ENCODE measurements around the gene RNASET2. TPM values are rescaled to one million over a fixed set of nuclear protein-coding genes. Genes with fewer than 3 reads are reported as not detected.

Gene RNASET2
- total and polyA plus RNA-seq, 2 donors (not counting 1 experiment from before 2014, with no cell fraction given): 12.9 to 18.0 TPM

DNA sequence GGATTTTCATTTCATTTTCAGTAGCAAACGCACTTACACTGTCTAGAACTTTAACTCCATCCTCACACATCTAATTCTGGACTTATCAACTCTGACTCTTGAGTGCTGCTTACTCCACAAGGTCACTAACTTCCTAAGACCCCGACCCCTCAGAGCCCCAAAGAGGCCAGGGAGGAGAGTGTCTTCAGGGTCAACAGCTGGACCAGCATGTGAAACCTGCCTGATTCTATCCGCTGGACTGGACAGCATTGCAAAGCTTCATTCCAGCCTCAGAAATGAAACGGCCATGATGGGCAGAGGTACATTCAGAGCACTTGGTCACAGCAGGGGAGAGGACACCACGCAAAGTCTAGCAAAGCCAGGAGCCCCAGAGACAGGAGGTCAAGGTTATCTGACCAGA, 9.1 kb downstream of the RNASET2 start:
- Histone ChIP-seq H3K9me3 (ENCODE audit: control insufficient read depth, insufficient read depth, low read depth, low read length) (no peaks in the 10 kb centered on the region), H3K9ac (ENCODE audit: insufficient read depth, low read length) (no peak overlapping the region), H3K4me1 (ENCODE audit: control insufficient read depth, extremely low read depth, insufficient read depth, low read length) (no peaks in the 10 kb centered on the region), H3K4me2 (ENCODE audit: extremely low read depth, insufficient read depth, low read length) (no peak overlapping the region), H3K79me2 (ENCODE audit: control insufficient read depth, insufficient read depth, low read length) (no peaks in the 10 kb centered on the region), H2AFZ (ENCODE audit: low read length) (no peak overlapping the region), H3K27me3 (ENCODE audit: control insufficient read depth, insufficient read depth, low read length) (no peaks in the 10 kb centered on the region), H4K20me1 (ENCODE audit: control insufficient read depth, extremely low read depth, insufficient read depth, low read length) (no peaks in the 10 kb centered on the region), H3K4me3 (replicated peaks in 1 of 4; ENCODE audit: control extremely low read depth in 1 of 4, insufficient read depth in 1 of 4, low read depth in 3 of 4, low read length in 4 of 4) (no peak overlapping the region), H3K27ac (ENCODE audit: insufficient read depth, low read length) (no peak overlapping the region), H3K36me3 (ENCODE audit: control insufficient read depth, insufficient read depth, low read length) (no peaks in the 10 kb centered on the region)
- DNase-seq (ENCODE audit: low read depth in 2 of 2): no peak
- TF ChIP-seq EZH2 (IDR thresholded peaks at IDR 0.05; ENCODE audit: low read length, missing control alignments): no peak
- TF ChIP-seq, protein P1, sequence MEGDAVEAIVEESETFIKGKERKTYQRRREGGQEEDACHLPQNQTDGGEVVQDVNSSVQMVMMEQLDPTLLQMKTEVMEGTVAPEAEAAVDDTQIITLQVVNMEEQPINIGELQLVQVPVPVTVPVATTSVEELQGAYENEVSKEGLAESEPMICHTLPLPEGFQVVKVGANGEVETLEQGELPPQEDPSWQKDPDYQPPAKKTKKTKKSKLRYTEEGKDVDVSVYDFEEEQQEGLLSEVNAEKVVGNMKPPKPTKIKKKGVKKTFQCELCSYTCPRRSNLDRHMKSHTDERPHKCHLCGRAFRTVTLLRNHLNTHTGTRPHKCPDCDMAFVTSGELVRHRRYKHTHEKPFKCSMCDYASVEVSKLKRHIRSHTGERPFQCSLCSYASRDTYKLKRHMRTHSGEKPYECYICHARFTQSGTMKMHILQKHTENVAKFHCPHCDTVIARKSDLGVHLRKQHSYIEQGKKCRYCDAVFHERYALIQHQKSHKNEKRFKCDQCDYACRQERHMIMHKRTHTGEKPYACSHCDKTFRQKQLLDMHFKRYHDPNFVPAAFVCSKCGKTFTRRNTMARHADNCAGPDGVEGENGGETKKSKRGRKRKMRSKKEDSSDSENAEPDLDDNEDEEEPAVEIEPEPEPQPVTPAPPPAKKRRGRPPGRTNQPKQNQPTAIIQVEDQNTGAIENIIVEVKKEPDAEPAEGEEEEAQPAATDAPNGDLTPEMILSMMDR (conservative IDR thresholded peaks at IDR 0.05 in 1 of 2, IDR thresholded peaks at IDR 0.05 in 1 of 2; ENCODE audit: low read depth in 1 of 2, low read length in 2 of 2): no peak

DNA sequence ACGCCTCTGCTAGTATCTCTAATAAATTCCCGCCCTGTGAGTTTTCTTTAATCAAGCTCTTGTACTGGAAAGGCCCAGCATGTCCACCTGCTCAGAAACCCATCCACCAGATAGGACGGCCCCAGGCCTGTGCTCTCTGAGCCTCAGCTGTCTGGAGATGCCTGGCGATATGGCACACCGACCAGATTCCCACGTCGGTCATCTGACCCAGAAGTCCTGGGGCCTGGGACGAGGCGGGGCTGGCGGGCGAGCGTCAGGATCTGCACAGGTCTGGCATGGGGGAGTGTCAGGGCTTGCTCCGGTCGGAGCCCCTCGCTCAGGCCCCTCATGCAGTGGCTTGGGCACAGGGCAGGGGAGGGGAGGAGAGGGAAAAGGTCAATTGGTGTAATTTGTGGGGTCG, 10.2 kb downstream of the RNASET2 start:
- TF ChIP-seq, protein P1 (conservative IDR thresholded peaks at IDR 0.05 in 1 of 2, IDR thresholded peaks at IDR 0.05 in 1 of 2; ENCODE audit: low read depth in 1 of 2, low read length in 2 of 2): no peak
- TF ChIP-seq EZH2 (IDR thresholded peaks at IDR 0.05; ENCODE audit: low read length, missing control alignments): no peak
- H3K4me2 ChIP-seq (ENCODE audit: extremely low read depth, insufficient read depth, low read length): no peak overlapping the region
- no peaks in the 10 kb centered on the region for H4K20me1 ChIP-seq (ENCODE audit: control insufficient read depth, extremely low read depth, insufficient read depth, low read length)
- H3K27me3 ChIP-seq (ENCODE audit: control insufficient read depth, insufficient read depth, low read length): no peaks in the 10 kb centered on the region
- no peaks in the 10 kb centered on the region for H3K79me2 ChIP-seq (ENCODE audit: control insufficient read depth, insufficient read depth, low read length)
- H3K4me1 ChIP-seq (ENCODE audit: control insufficient read depth, extremely low read depth, insufficient read depth, low read length): no peaks in the 10 kb centered on the region
- no peaks in the 10 kb centered on the region for H3K36me3 ChIP-seq (ENCODE audit: control insufficient read depth, insufficient read depth, low read length)
- no peak overlapping the region for H3K4me3 ChIP-seq (replicated peaks in 1 of 4; ENCODE audit: control extremely low read depth in 1 of 4, insufficient read depth in 1 of 4, low read depth in 3 of 4, low read length in 4 of 4)
- no peak for DNase-seq (ENCODE audit: low read depth in 2 of 2)
- no peaks in the 10 kb centered on the region for H3K9me3 ChIP-seq (ENCODE audit: control insufficient read depth, insufficient read depth, low read depth, low read length)
- H3K27ac ChIP-seq (ENCODE audit: insufficient read depth, low read length): no peak overlapping the region
- no peak overlapping the region for H2AFZ ChIP-seq (ENCODE audit: low read length)
- no peak overlapping the region for H3K9ac ChIP-seq (ENCODE audit: insufficient read depth, low read length)

DNA sequence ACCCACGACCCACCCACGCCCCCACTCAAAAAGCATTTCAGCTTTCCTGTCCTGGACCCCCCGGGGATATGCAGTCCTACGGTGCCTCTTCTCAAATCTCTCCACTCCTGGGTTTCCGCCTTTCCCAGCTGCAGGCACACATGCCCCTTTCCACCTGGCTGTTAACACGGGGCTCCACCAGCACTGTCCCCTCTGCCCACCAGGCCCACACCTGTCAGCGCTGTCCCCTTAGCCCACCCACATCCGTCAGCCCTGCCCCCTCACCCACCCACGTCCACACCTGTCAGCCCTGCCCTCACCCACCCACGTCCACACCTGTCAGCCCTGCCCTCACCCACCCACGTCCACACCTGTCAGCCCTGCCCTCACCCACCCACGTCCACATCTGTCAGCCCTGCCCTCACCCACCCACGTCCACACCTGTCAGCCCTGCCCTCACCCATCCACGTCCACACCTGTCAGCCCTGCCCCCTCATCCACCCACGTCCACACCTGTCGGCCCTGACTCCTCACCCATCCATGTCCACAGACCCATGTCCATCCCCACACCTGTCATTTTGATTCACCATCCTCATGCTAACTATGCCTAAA, 11.6 kb downstream of the RNASET2 start:
- Histone ChIP-seq H3K4me2 (ENCODE audit: extremely low read depth, insufficient read depth, low read length) (no peak overlapping the region), H3K79me2 (ENCODE audit: control insufficient read depth, insufficient read depth, low read length) (no peaks in the 10 kb centered on the region), H3K9me3 (ENCODE audit: control insufficient read depth, insufficient read depth, low read depth, low read length) (no peaks in the 10 kb centered on the region), H3K36me3 (ENCODE audit: control insufficient read depth, insufficient read depth, low read length) (no peaks in the 10 kb centered on the region), H3K9ac (ENCODE audit: insufficient read depth, low read length) (no peak overlapping the region), H3K27ac (ENCODE audit: insufficient read depth, low read length) (no peak overlapping the region), H3K4me3 (replicated peaks in 1 of 4; ENCODE audit: control extremely low read depth in 1 of 4, insufficient read depth in 1 of 4, low read depth in 3 of 4, low read length in 4 of 4) (no peak overlapping the region), H3K27me3 (ENCODE audit: control insufficient read depth, insufficient read depth, low read length) (no peaks in the 10 kb centered on the region), H3K4me1 (ENCODE audit: control insufficient read depth, extremely low read depth, insufficient read depth, low read length) (no peaks in the 10 kb centered on the region), H2AFZ (ENCODE audit: low read length) (no peak overlapping the region), H4K20me1 (ENCODE audit: control insufficient read depth, extremely low read depth, insufficient read depth, low read length) (no peaks in the 10 kb centered on the region)
- no peak for DNase-seq (ENCODE audit: low read depth in 2 of 2)
- TF ChIP-seq, protein P1 (conservative IDR thresholded peaks at IDR 0.05 in 1 of 2, IDR thresholded peaks at IDR 0.05 in 1 of 2; ENCODE audit: low read depth in 1 of 2, low read length in 2 of 2): no peak
- no peak for TF ChIP-seq EZH2 (IDR thresholded peaks at IDR 0.05; ENCODE audit: low read length, missing control alignments)
